ENCODE measurements around the gene DCHS2.

Gene DCHS2

GRCh38 chr4:154424810-154425484 lies 66.7 kb downstream of the DCHS2 start:
- H3K9me3 ChIP-seq (ENCODE audit: control insufficient read depth, insufficient read depth, low read length), result no peaks in the 10 kb centered on the region
- WGBS (ENCODE audit: insufficient coverage, insufficient read length), result no CpG with 5 or more reads among the region's 7 CpGs
- H3K27ac ChIP-seq (ENCODE audit: low read length), result no peak overlapping the region
- no peaks in the 10 kb centered on the region for H3K27me3 ChIP-seq (ENCODE audit: control insufficient read depth, insufficient read depth, low read length)
- no peak overlapping the region for H3K4me3 ChIP-seq (ENCODE audit: low read length)
- no peak for DNase-seq (ENCODE audit: low read depth, low spot score)
- H3K36me3 ChIP-seq (ENCODE audit: control insufficient read depth, insufficient read depth, low read length), result no peaks in the 10 kb centered on the region
- H3K4me1 ChIP-seq (ENCODE audit: control insufficient read depth, insufficient read depth, low read length), result no peaks in the 10 kb centered on the region

- Histone ChIP-seq H3K27me3 (ENCODE audit: control insufficient read depth, insufficient read depth, low read length) (no peaks in the 10 kb centered on the region; the same call in 1 of the 2 replicates), H3K9me3 (ENCODE audit: control insufficient read depth, insufficient read depth, low read length) (no peaks in the 10 kb centered on the region), H3K4me1 (ENCODE audit: control insufficient read depth, insufficient read depth, low read length) (no peaks in the 10 kb centered on the region), H3K36me3 (ENCODE audit: control insufficient read depth, insufficient read depth, low read length) (no peaks in the 10 kb centered on the region), H3K27ac (ENCODE audit: low read length) (no peak overlapping the region), H3K4me3 (ENCODE audit: low read length) (no peak overlapping the region)
- DNase-seq (ENCODE audit: low read depth, low spot score), result no peak
- WGBS (ENCODE audit: insufficient coverage, insufficient read length), result no CpG with 5 or more reads among the region's 1 CpG
Measured at GRCh38 chr4:154422152-154422551, 69.4 kb downstream of the DCHS2 start.

GRCh38 chr4:154421618-154422017 lies 70.0 kb downstream of the DCHS2 start:
- Histone ChIP-seq H3K27ac (ENCODE audit: low read length) (no peak overlapping the region), H3K4me3 (ENCODE audit: low read length) (no peak overlapping the region), H3K4me1 (ENCODE audit: control insufficient read depth, insufficient read depth, low read length) (no peaks in the 10 kb centered on the region), H3K36me3 (ENCODE audit: control insufficient read depth, insufficient read depth, low read length) (no peaks in the 10 kb centered on the region), H3K9me3 (ENCODE audit: control insufficient read depth, insufficient read depth, low read length) (no peaks in the 10 kb centered on the region), H3K27me3 (ENCODE audit: control insufficient read depth, insufficient read depth, low read length) (no peaks in the 10 kb centered on the region; the same call in 1 of the 2 replicates)
- WGBS (ENCODE audit: insufficient coverage, insufficient read length), result no CpG with 5 or more reads among the region's 6 CpGs
- no peak for DNase-seq (ENCODE audit: low read depth, low spot score)

- Histone ChIP-seq H3K36me3 (ENCODE audit: control insufficient read depth, insufficient read depth, low read length) (no peaks in the 10 kb centered on the region), H3K4me3 (ENCODE audit: low read length) (no peak overlapping the region; the same call in 1 of the 2 replicates), H3K4me1 (ENCODE audit: control insufficient read depth, insufficient read depth, low read length) (no peaks in the 10 kb centered on the region), H3K27me3 (ENCODE audit: control insufficient read depth, insufficient read depth, low read length) (no peaks in the 10 kb centered on the region; the same call in 1 of the 2 replicates), H3K9me3 (ENCODE audit: control insufficient read depth, insufficient read depth, low read length) (no peaks in the 10 kb centered on the region), H3K27ac (ENCODE audit: low read length) (no peak overlapping the region)
- WGBS (ENCODE audit: insufficient coverage, insufficient read length), result no CpG with 5 or more reads among the region's 2 CpGs
- DNase-seq (ENCODE audit: low read depth, low spot score), result no peak
Measured at GRCh38 chr4:154417373-154417673, 74.3 kb downstream of the DCHS2 start.

- Histone ChIP-seq H3K4me3 (ENCODE audit: low read length) (peak overlapping the region; percentile 65; the same call in 1 of the 2 replicates), H3K4me1 (ENCODE audit: control insufficient read depth, insufficient read depth, low read length) (no peaks in the 10 kb centered on the region), H3K27ac (ENCODE audit: low read length) (no peak overlapping the region), H3K9me3 (ENCODE audit: control insufficient read depth, insufficient read depth, low read length) (no peaks in the 10 kb centered on the region), H3K36me3 (ENCODE audit: control insufficient read depth, insufficient read depth, low read length) (no peaks in the 10 kb centered on the region), H3K27me3 (ENCODE audit: control insufficient read depth, insufficient read depth, low read length) (no peaks in the 10 kb centered on the region; the same call in 1 of the 2 replicates)
- WGBS (ENCODE audit: insufficient coverage, insufficient read length), result no CpG with 5 or more reads among the region's 10 CpGs
- no peak for DNase-seq (ENCODE audit: low read depth, low spot score)
Measured at GRCh38 chr4:154416190-154416547, 75.4 kb downstream of the DCHS2 start.

GRCh38 chr4:154415313-154415712 lies 76.3 kb downstream of the DCHS2 start:
- H3K36me3 ChIP-seq (ENCODE audit: control insufficient read depth, insufficient read depth, low read length), result no peaks in the 10 kb centered on the region
- H3K27me3 ChIP-seq (ENCODE audit: control insufficient read depth, insufficient read depth, low read length), result no peaks in the 10 kb centered on the region; the same call in 1 of the 2 replicates
- H3K4me3 ChIP-seq (ENCODE audit: low read length), result no peak overlapping the region
- DNase-seq (ENCODE audit: low read depth, low spot score), result no peak
- H3K27ac ChIP-seq (ENCODE audit: low read length), result no peak overlapping the region
- H3K9me3 ChIP-seq (ENCODE audit: control insufficient read depth, insufficient read depth, low read length), result no peaks in the 10 kb centered on the region
- H3K4me1 ChIP-seq (ENCODE audit: control insufficient read depth, insufficient read depth, low read length), result no peaks in the 10 kb centered on the region
- no CpG with 5 or more reads among the region's 4 CpGs for WGBS (ENCODE audit: insufficient coverage, insufficient read length)

GRCh38 chr4:154414796-154415195 lies 76.8 kb downstream of the DCHS2 start:
- DNase-seq (ENCODE audit: low read depth, low spot score), result no peak
- WGBS (ENCODE audit: insufficient coverage, insufficient read length), result no CpG with 5 or more reads among the region's 3 CpGs
- H3K27ac ChIP-seq (ENCODE audit: low read length), result no peak overlapping the region

GRCh38 chr4:154414371-154414770 lies 77.2 kb downstream of the DCHS2 start:
- Histone ChIP-seq H3K4me1 (ENCODE audit: control insufficient read depth, insufficient read depth, low read length) (no peaks in the 10 kb centered on the region), H3K27me3 (ENCODE audit: control insufficient read depth, insufficient read depth, low read length) (no peaks in the 10 kb centered on the region; the same call in 1 of the 2 replicates), H3K4me3 (ENCODE audit: low read length) (no peak overlapping the region), H3K27ac (ENCODE audit: low read length) (no peak overlapping the region), H3K36me3 (ENCODE audit: control insufficient read depth, insufficient read depth, low read length) (no peaks in the 10 kb centered on the region), H3K9me3 (ENCODE audit: control insufficient read depth, insufficient read depth, low read length) (no peaks in the 10 kb centered on the region)
- no CpG with 5 or more reads among the region's 2 CpGs for WGBS (ENCODE audit: insufficient coverage, insufficient read length)
- DNase-seq (ENCODE audit: low read depth, low spot score), result no peak

More at GRCh38 chr4:154414796-154415195, 76.8 kb downstream of the DCHS2 start:
- no peaks in the 10 kb centered on the region; the same call in 1 of the 2 replicates for H3K27me3 ChIP-seq (ENCODE audit: control insufficient read depth, insufficient read depth, low read length)
- H3K9me3 ChIP-seq (ENCODE audit: control insufficient read depth, insufficient read depth, low read length), result no peaks in the 10 kb centered on the region
- no peak overlapping the region for H3K4me3 ChIP-seq (ENCODE audit: low read length)
- no peaks in the 10 kb centered on the region for H3K4me1 ChIP-seq (ENCODE audit: control insufficient read depth, insufficient read depth, low read length)
- H3K36me3 ChIP-seq (ENCODE audit: control insufficient read depth, insufficient read depth, low read length), result no peaks in the 10 kb centered on the region

GRCh38 chr4:154407443-154407842 lies 84.2 kb downstream of the DCHS2 start:
- no peaks in the 10 kb centered on the region for H3K27me3 ChIP-seq (ENCODE audit: control insufficient read depth, insufficient read depth, low read length)
- H3K9me3 ChIP-seq (ENCODE audit: control insufficient read depth, insufficient read depth, low read length), result no peaks in the 10 kb centered on the region
- no peaks in the 10 kb centered on the region for H3K4me1 ChIP-seq (ENCODE audit: control insufficient read depth, insufficient read depth, low read length)
- no peak overlapping the region for H3K27ac ChIP-seq (ENCODE audit: low read length)
- no peaks in the 10 kb centered on the region for H3K36me3 ChIP-seq (ENCODE audit: control insufficient read depth, insufficient read depth, low read length)
- no peak for DNase-seq (ENCODE audit: low read depth, low spot score)
- H3K4me3 ChIP-seq (ENCODE audit: low read length), result no peak overlapping the region

- H3K9me3 ChIP-seq (ENCODE audit: control insufficient read depth, insufficient read depth, low read length), result no peaks in the 10 kb centered on the region
- no peak overlapping the region for H3K4me3 ChIP-seq (ENCODE audit: low read length)
- no peak overlapping the region for H3K27ac ChIP-seq (ENCODE audit: low read length)
- no CpG with 5 or more reads among the region's 4 CpGs for WGBS (ENCODE audit: insufficient coverage, insufficient read length)
- H3K4me1 ChIP-seq (ENCODE audit: control insufficient read depth, insufficient read depth, low read length), result no peaks in the 10 kb centered on the region
- DNase-seq (ENCODE audit: low read depth, low spot score), result no peak
- no peaks in the 10 kb centered on the region for H3K27me3 ChIP-seq (ENCODE audit: control insufficient read depth, insufficient read depth, low read length)
- H3K36me3 ChIP-seq (ENCODE audit: control insufficient read depth, insufficient read depth, low read length), result no peaks in the 10 kb centered on the region
Measured at GRCh38 chr4:154406018-154406795, 85.4 kb downstream of the DCHS2 start.
